Suprapubic skin (tissue), 4 donors: ENCODE results near the gene CARD8. TPM values are rescaled to one million over a fixed set of nuclear protein-coding genes. Genes with fewer than 3 reads are reported as not detected.
A peak's percentile ranks its signal among the peaks of the same experiment; 100 is the strongest.

Source experiments
- DNase-seq, 2 donors: peaks; one replicate each; pipeline ENCODE4 v3.0.0-alpha.2; 2019; ENCODE audit warnings: low spot score in 2 of 2
- H3K27ac ChIP-seq: fragments of 200-600 bp; sonication (generic); one replicate; pipeline ENCODE4 v1.5.1; 2019
- H3K27me3 ChIP-seq: fragments of 200-600 bp; sonication (generic); one replicate; pipeline ENCODE4 v1.5.1; 2019
- H3K36me3 ChIP-seq: fragments of 200-600 bp; sonication (generic); one replicate; pipeline ENCODE4 v1.5.1; 2019
- H3K4me1 ChIP-seq: fragments of 200-600 bp; sonication (generic); one replicate; pipeline ENCODE4 v1.5.1; 2019
- H3K4me3 ChIP-seq: fragments of 200-600 bp; sonication (generic); one replicate; pipeline ENCODE4 v1.5.1; 2019; ENCODE audit warnings: mild to moderate bottlenecking
- H3K9me3 ChIP-seq: fragments of 200-600 bp; sonication (generic); one replicate; pipeline ENCODE4 v1.5.1; 2019
- EP300 ChIP-seq: sonication (generic); formaldehyde crosslinking; IDR thresholded peaks from one replicate; pipeline ENCODE4 v1.6.1; 2017; ENCODE audit warnings: antibody characterized with exemption
- POLR2A ChIP-seq, 2 donors: fragments of 450-650 bp; IDR thresholded peaks; one replicate each; pipeline ENCODE4 v1.6.1; 2017; ENCODE audit warnings: antibody characterized with exemption in 2 of 2, mild to moderate bottlenecking in 2 of 2, moderate library complexity in 2 of 2
- POLR2AphosphoS5 ChIP-seq, 3 donors: sonication (generic); formaldehyde crosslinking; IDR thresholded peaks; one replicate each; pipeline ENCODE4 v1.6.1; 2017; ENCODE audit warnings: antibody characterized with exemption in 3 of 3
- WGBS: methylation state at CpG from one replicate; pipeline ENCODE4 v1.1.5; 2018; 5-methylcytosine and 5-hydroxymethylcytosine counted together
- total RNA-seq, 4 donors: library from RNA; depleted of rRNA; stranded (reverse); fragments of >200 nt; gene quantifications; one replicate each; pipeline ENCODE4 v1.1.0, GENCODE V29; 2016
- TF ChIP-seq, protein P1 (sequence below), 2 donors: fragments of 200-600 bp in 1 of 2; fragments of 450-650 bp in 1 of 2; sonication (generic) in 1 of 2; IDR thresholded peaks; one replicate each; pipeline ENCODE4 v1.5.1; 2016 to 2019; ENCODE audit warnings: antibody characterized with exemption in 2 of 2, mild to moderate bottlenecking in 1 of 2, moderate library complexity in 1 of 2

Gene CARD8, protein sequence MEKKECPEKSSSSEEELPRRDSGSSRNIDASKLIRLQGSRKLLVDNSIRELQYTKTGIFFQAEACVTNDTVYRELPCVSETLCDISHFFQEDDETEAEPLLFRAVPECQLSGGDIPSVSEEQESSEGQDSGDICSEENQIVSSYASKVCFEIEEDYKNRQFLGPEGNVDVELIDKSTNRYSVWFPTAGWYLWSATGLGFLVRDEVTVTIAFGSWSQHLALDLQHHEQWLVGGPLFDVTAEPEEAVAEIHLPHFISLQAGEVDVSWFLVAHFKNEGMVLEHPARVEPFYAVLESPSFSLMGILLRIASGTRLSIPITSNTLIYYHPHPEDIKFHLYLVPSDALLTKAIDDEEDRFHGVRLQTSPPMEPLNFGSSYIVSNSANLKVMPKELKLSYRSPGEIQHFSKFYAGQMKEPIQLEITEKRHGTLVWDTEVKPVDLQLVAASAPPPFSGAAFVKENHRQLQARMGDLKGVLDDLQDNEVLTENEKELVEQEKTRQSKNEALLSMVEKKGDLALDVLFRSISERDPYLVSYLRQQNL
- 10 to 100 TPM; 11.5 to 40.6 (median 18.7) TPM for total RNA-seq

DNA sequence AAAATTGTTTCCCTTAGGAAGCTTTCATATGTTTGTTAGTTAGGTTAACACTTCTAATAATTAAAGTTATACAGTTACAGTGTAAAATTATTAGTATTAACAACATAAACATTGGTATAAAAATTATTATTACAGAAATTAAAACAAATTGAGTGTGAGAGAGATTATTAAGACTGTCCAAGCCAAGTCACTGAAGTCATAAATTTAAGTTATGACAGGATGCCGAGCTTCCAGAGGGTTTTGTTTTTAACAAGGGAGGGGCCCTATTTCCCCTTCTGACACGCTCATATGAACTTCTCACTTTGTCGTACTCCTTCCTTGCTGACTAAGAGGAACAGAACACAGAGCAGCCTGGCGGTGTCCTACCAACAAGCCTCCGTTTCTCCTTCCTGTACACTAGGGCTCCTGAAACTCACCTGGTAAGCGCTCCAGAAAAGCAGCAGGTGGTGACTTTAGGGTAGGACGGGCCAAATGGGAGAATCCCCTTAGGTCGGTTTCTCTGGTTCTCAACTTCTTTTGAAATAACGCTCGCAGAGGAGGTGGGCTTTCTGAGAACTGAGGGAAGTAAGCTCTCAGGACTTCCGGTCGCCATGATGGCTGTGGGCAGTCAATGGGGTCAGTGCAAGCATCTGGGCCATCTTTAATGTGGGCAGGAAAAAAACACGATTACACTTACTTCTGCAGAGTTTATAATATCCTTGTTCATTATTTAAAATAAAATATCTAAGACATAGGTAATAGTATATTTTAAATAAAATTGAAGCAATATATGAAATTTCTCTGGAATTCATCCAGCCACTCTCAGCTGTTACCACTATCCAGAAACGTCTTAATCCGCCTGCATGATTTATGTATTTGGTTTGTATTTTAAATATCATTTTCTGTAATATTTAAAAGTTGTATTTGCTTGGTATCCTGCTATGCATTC, at the start of gene CARD8:
CARD8 (minus strand) TSS at position 537 of the 928 bp plus-strand sequence. CDS start 14,892 bp downstream, outside the sequence.
- WGBS: 5% methylated on average over 15 of the region's 15 CpGs
- H3K27me3 ChIP-seq: no peaks in the 10 kb centered on the region
- peak; percentile 85 to 90 for DNase-seq
- H3K27ac ChIP-seq: peak within 1 kb of the TSS; percentile 93
- peak within 1 kb of the TSS; percentile 64 for H3K4me3 ChIP-seq
- peak in 1 of 2 donors; percentile 56 for TF ChIP-seq POLR2A (IDR thresholded peaks at IDR 0.05)
- TF ChIP-seq, protein P1, sequence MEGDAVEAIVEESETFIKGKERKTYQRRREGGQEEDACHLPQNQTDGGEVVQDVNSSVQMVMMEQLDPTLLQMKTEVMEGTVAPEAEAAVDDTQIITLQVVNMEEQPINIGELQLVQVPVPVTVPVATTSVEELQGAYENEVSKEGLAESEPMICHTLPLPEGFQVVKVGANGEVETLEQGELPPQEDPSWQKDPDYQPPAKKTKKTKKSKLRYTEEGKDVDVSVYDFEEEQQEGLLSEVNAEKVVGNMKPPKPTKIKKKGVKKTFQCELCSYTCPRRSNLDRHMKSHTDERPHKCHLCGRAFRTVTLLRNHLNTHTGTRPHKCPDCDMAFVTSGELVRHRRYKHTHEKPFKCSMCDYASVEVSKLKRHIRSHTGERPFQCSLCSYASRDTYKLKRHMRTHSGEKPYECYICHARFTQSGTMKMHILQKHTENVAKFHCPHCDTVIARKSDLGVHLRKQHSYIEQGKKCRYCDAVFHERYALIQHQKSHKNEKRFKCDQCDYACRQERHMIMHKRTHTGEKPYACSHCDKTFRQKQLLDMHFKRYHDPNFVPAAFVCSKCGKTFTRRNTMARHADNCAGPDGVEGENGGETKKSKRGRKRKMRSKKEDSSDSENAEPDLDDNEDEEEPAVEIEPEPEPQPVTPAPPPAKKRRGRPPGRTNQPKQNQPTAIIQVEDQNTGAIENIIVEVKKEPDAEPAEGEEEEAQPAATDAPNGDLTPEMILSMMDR (IDR thresholded peaks at IDR 0.05): no peak
- peak in 1 of 3 donors; percentile 38 for TF ChIP-seq POLR2AphosphoS5 (IDR thresholded peaks at IDR 0.05)
- TF ChIP-seq EP300: no peak
- no peaks in the 10 kb centered on the region for H3K36me3 ChIP-seq
- peaks cover 25% of the 10 kb centered on the region for H3K4me1 ChIP-seq
- H3K9me3 ChIP-seq: no peaks in the 10 kb centered on the region

DNA sequence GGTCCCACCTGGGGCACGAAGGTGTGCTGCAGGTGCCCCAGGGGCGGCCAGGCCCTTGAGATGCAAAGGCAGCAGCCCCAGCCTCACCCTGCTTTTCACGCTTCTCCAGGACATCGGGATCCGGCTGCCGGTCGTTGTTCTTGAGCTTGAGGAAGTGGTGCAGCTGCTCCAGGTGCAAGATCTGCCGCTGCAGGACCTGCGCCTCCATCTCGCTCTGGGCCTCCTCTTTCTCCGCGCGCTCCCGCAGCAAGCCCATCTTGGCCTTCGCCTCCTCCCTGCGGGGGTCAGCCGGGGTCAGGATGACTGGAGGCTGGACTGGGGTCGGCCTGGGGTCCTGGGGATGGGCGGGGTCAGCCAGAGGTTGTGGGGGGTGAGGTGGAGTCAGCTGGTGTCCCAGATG, 48.2 kb upstream of the CARD8 start:
- no peak for DNase-seq
- H3K9me3 ChIP-seq: no peaks in the 10 kb centered on the region
- H3K27ac ChIP-seq: no peak overlapping the region
- TF ChIP-seq POLR2A (IDR thresholded peaks at IDR 0.05): no peak
- TF ChIP-seq, protein P1 (IDR thresholded peaks at IDR 0.05): no peak
- TF ChIP-seq POLR2AphosphoS5 (IDR thresholded peaks at IDR 0.05): no peak
- no peak for TF ChIP-seq EP300
- no CpG with 5 or more reads among the region's 19 CpGs for WGBS
- no peak overlapping the region for H3K4me3 ChIP-seq
- H3K27me3 ChIP-seq: no peaks in the 10 kb centered on the region
- no peaks in the 10 kb centered on the region for H3K36me3 ChIP-seq
- H3K4me1 ChIP-seq: peaks cover 7% of the 10 kb centered on the region

DNA sequence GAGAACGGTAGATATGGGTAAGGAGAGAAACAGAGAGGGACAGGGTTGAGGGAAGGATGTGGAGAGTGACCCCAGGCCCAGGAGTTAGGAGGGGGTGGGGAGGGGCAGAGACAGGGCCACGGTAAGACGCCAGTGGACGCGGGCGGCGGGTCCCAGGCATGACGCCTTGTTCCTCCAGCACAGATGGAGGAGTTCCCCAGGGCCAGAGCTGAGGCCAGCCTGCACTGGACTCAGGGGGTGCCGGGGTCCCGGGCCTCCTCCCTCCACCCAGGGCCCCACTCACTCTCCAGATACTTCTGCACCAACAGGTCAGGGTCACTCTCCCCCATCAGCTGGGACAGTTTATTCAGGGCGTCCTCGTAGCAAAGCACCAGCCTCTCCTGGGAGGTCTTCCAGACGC, 47.7 kb upstream of the CARD8 start:
- no peak overlapping the region for H3K4me3 ChIP-seq
- no peak overlapping the region for H3K27ac ChIP-seq
- no peak for DNase-seq
- H3K9me3 ChIP-seq: no peaks in the 10 kb centered on the region
- no peaks in the 10 kb centered on the region for H3K27me3 ChIP-seq
- no peaks in the 10 kb centered on the region for H3K36me3 ChIP-seq
- no peak for TF ChIP-seq EP300
- 88% methylated on average over 13 of the region's 13 CpGs for WGBS
- H3K4me1 ChIP-seq: peaks cover 2% of the 10 kb centered on the region

DNA sequence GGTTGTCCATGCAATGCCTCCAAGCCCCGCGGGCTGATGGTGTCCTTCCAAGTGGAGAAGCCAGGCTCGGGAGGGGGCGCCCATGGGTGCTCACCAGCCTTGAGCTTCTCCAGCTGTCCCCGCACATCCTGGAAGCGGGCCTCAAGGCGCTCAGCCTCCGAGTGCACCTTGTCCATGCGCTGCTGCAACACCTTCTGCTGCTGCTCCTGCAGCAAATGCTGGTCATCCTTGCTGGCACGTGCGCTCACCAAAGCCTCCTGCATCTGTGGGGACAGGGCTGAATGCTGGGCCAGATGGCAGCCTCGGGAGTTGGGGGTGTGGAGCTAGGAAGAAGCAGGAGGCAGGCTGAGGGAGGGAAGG, 46.9 kb upstream of the CARD8 start:
- Histone ChIP-seq H3K27me3 (no peaks in the 10 kb centered on the region), H3K27ac (no peak overlapping the region), H3K36me3 (no peaks in the 10 kb centered on the region), H3K9me3 (no peaks in the 10 kb centered on the region), H3K4me3 (no peak overlapping the region), H3K4me1 (no peaks in the 10 kb centered on the region)
- 92% methylated on average over 12 of the region's 12 CpGs for WGBS
- TF ChIP-seq POLR2AphosphoS5 (IDR thresholded peaks at IDR 0.05) (no peak), EP300 (no peak), POLR2A (IDR thresholded peaks at IDR 0.05) (no peak)
- TF ChIP-seq, protein P1 (IDR thresholded peaks at IDR 0.05): no peak
- DNase-seq: no peak

DNA sequence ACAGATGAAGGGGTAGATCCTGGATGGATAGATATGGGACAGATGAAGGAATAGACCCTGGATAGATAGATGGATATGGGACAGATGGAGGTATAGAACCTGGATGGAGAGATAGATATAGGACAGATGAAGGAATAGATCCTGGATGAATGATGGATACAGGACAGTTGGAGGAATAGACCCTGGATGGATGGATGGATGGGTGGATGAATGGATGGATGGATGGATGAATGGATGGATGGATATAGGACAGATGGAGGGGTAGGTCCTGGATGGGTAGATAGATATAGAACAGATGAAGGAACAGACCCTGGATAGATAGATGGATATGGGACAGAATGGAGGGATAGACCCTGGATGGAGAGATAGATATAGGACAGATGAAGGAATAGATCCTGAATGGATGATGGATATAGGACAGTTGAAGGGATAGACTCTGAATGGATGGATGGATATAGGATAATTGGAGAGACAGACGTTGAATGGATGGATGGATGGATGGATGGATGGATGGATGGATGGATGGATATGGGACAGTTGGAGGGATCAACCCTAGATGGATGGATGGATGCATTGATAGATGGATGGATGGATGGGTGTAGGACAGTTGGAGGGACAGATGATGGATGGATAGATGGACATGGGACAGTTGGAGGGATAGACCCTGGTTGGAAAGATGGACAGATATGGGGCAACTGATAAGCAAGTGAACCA, 46.3 kb upstream of the CARD8 start:
- TF ChIP-seq POLR2A (IDR thresholded peaks at IDR 0.05) (no peak), EP300 (no peak), POLR2AphosphoS5 (IDR thresholded peaks at IDR 0.05) (no peak)
- TF ChIP-seq, protein P1 (IDR thresholded peaks at IDR 0.05): no peak
- DNase-seq: no peak
- WGBS: 97% methylated on average over 1 of the region's 1 CpG

More for the DNA sequence above, 46.3 kb upstream of the CARD8 start:
- no peak overlapping the region for H3K4me3 ChIP-seq
- H3K9me3 ChIP-seq: no peaks in the 10 kb centered on the region
- H3K27me3 ChIP-seq: no peaks in the 10 kb centered on the region
- no peak overlapping the region for H3K27ac ChIP-seq
- H3K4me1 ChIP-seq: no peaks in the 10 kb centered on the region
- H3K36me3 ChIP-seq: no peaks in the 10 kb centered on the region
